ENCODE measurements around the gene SULT4A1.

Gene SULT4A1

GRCh38 chr22:43796567-43796966 lies 65.7 kb downstream of the SULT4A1 start:
- DNase-seq = peak in 1 of 2 experiments; percentile 51

DNA sequence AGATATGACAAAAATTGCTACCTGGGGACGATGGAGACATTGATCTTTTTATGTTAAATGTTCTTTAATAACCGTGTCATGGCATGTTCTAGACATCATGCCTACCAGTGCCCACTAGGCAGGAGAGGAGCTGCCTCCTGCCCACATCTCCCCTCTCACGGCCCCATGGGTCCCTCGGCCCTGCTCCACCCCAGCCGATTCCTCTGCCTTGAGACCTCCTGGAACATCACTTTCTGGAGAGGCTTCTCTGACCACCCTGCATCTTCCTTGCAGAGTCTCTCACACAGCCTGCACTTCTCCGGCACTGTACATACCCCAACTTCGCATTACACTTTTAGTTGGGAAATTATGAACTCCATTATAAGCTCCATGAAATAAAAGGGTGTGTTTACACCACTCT lies 67.0 kb downstream of the SULT4A1 start:
- no peak for DNase-seq

GRCh38 chr22:43792905-43793304 lies 69.4 kb downstream of the SULT4A1 start:
- DNase-seq = no peak

- no peak for DNase-seq
Observed at GRCh38 chr22:43789452-43789851, 72.9 kb downstream of the SULT4A1 start.

DNA sequence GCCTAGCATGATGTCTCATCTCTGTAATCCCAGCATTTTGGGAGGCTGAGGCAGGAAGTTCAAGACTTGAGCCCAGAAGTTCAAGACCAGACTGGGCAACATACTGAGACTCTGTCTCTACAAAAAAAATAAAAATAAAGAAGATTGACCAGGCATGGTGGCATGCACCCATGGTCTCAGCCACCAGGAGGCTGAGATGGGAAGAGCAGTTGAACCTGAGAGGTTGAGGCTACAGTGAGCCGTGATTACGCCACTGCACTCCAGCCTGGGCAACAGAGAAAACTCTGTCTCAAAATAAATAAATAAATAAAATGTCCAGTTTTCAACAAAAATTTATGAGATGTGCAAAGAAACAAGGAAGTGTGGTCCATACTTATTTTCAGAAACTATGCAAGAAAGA lies 78.5 kb downstream of the SULT4A1 start:
- DNase-seq = no peak

- DNase-seq = no peak
Observed at GRCh38 chr22:43782448-43782847, 79.9 kb downstream of the SULT4A1 start.

DNA sequence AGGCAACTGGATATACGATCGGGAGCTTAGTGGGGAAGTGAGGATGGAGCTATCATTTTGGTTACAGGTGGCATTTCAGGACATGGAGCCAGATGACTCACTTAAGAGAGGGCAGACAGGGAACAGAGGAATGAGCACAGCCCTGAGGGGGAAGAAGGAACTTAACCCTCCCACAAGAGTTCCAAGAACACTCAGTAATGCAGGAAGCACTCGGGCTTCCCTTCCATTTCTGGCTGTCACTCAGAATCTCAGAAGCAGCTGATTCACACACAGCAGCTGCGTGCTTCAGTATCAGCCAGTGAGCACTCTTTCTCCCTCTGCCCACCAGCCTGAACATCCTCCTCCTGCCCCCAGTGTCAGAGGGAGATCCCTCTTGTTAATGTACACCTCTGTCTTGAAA lies 85.0 kb downstream of the SULT4A1 start:
- DNase-seq = no peak

DNA sequence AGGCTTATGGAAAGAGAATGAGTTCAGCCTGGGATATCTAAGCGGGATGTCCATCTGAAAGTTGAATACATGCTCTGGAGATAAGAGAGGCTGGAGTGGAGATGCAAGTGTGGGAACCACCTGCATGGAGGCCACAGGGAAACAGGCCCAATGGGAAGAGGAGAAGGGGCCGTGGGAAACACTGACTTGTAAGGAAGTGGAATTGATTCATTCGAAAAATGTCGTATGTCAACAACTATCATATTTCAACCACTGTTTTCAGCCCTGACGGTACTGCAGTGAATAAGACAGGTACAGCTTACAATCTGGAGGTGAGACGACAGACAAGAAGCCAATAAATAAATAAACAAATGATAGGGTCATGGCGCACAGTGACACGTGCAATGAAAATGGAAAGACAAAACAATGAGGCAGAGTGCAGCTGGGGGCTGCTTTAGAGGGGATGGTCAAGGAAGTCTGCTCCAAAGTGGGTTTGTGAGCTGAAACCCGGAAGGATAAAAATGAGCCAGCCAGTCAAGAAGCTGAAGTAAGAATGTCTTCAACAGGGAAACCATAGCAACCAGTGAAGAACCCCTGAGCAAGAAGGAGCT lies 86.1 kb downstream of the SULT4A1 start:
- DNase-seq = no peak

All from NCI-H187 (cell line).